Mesenchymal stem cell (in vitro differentiated cells and primary cell): ENCODE data around the gene GAS7.

Source experiments
- DNase-seq: peaks from one replicate; pipeline ENCODE4 v3.0.0-alpha.2; 2013
- H2AFZ ChIP-seq: one replicate; pipeline ENCODE4 v1.6.1; 2013; ENCODE audit warnings: low read depth, mild to moderate bottlenecking, control low read depth, inconsistent platforms, low read length, moderate library complexity
- H2AK5ac ChIP-seq: 2 replicates; pipeline ENCODE4 v1.6.1; 2013; ENCODE audit warnings: low read length, moderate library complexity, mild to moderate bottlenecking, inconsistent platforms; ENCODE audit not compliant: severe bottlenecking
- H2BK120ac ChIP-seq: one replicate; pipeline ENCODE4 v1.6.1; 2013; ENCODE audit warnings: low read depth, mild to moderate bottlenecking, inconsistent platforms, low read length, moderate library complexity
- H2BK12ac ChIP-seq, 2 experiments: one replicate each; pipeline ENCODE4 v1.6.1; 2013; ENCODE audit warnings: inconsistent platforms in 2 of 2, low read length in 2 of 2, mild to moderate bottlenecking in 2 of 2, moderate library complexity in 2 of 2, control low read depth in 1 of 2
- H2BK15ac ChIP-seq: one replicate; pipeline ENCODE4 v1.6.1; 2013; ENCODE audit warnings: mild to moderate bottlenecking, low read depth, inconsistent platforms; ENCODE audit not compliant: poor library complexity, severe bottlenecking
- H2BK5ac ChIP-seq: 2 replicates; pipeline ENCODE4 v1.6.1; 2013; ENCODE audit warnings: low read depth, mild to moderate bottlenecking, low read length, control low read depth, inconsistent platforms; ENCODE audit not compliant: poor library complexity, severe bottlenecking
- H3K14ac ChIP-seq, 2 experiments: one replicate each; pipeline ENCODE4 v1.6.1; 2013; ENCODE audit warnings: inconsistent platforms in 2 of 2, low read length in 2 of 2, control low read depth in 1 of 2, mild to moderate bottlenecking in 1 of 2, moderate library complexity in 1 of 2
- H3K18ac ChIP-seq, 2 experiments: one replicate each; pipeline ENCODE4 v1.6.1; 2013; ENCODE audit warnings: inconsistent platforms in 2 of 2, low read length in 2 of 2, control low read depth in 1 of 2, low read depth in 1 of 2, mild to moderate bottlenecking in 1 of 2
- H3K23ac ChIP-seq, 2 experiments: one replicate each; pipeline ENCODE4 v1.6.1; 2013; ENCODE audit warnings: inconsistent platforms in 2 of 2, low read length in 2 of 2, mild to moderate bottlenecking in 2 of 2, moderate library complexity in 2 of 2, control low read depth in 1 of 2
- H3K27ac ChIP-seq: 2 replicates; pipeline ENCODE4 v1.5.1; 2013; ENCODE audit warnings: mild to moderate bottlenecking, moderate library complexity, low read length, control low read depth, inconsistent platforms; ENCODE audit not compliant: poor library complexity, severe bottlenecking
- H3K27me3 ChIP-seq, 2 experiments: 2 replicates each; pipeline versions ENCODE4 v1.6.1 to v1.7.0; 2013; ENCODE audit warnings: low read length in 2 of 2, mild to moderate bottlenecking in 2 of 2, moderate library complexity in 2 of 2, control low read depth in 1 of 2, inconsistent platforms in 1 of 2; ENCODE audit not compliant: control insufficient read depth in 1 of 2, insufficient read depth in 1 of 2
- H3K36me3 ChIP-seq, 2 experiments: 2 replicates each; pipeline versions ENCODE4 v1.6.1 to v1.7.0; 2013; ENCODE audit warnings: low read length in 2 of 2, control low read depth in 1 of 2, inconsistent platforms in 1 of 2, low read depth in 1 of 2, mild to moderate bottlenecking in 1 of 2; ENCODE audit not compliant: insufficient read depth in 2 of 2, control insufficient read depth in 1 of 2
- H3K4ac ChIP-seq, 2 experiments: one replicate each; pipeline ENCODE4 v1.6.1; 2013; ENCODE audit warnings: inconsistent platforms in 2 of 2, low read length in 2 of 2, mild to moderate bottlenecking in 2 of 2, moderate library complexity in 2 of 2, control low read depth in 1 of 2, low read depth in 1 of 2
- H3K4me1 ChIP-seq: 2 replicates; pipeline ENCODE4 v1.6.1; 2013; ENCODE audit warnings: low read depth, low read length, control low read depth; ENCODE audit not compliant: control insufficient read depth, insufficient read depth
- H3K4me2 ChIP-seq: 2 replicates; pipeline ENCODE4 v1.6.1; 2013; ENCODE audit warnings: low read length, mild to moderate bottlenecking, inconsistent platforms; ENCODE audit not compliant: poor library complexity, severe bottlenecking
- H3K4me3 ChIP-seq, 2 experiments: 2 replicates each; pipeline versions ENCODE4 v1.5.1 to v1.7.0; 2013; ENCODE audit warnings: low read length in 2 of 2, mild to moderate bottlenecking in 2 of 2, control low read depth in 1 of 2, low read depth in 1 of 2; ENCODE audit not compliant: insufficient read depth in 1 of 2
- H3K79me1 ChIP-seq: replicated peaks from 2 replicates; pipeline ENCODE4 v1.6.1; 2013; ENCODE audit warnings: mild to moderate bottlenecking, control low read depth, low read length, inconsistent platforms; ENCODE audit not compliant: poor library complexity, severe bottlenecking
- H3K9ac ChIP-seq: 2 replicates; pipeline ENCODE4 v1.7.0; 2013; ENCODE audit warnings: mild to moderate bottlenecking, low read length, moderate library complexity
- H3K9me3 ChIP-seq: 2 replicates; pipeline ENCODE4 v1.7.0; 2013; ENCODE audit warnings: mild to moderate bottlenecking, low read length; ENCODE audit not compliant: control insufficient read depth
- H4K8ac ChIP-seq: one replicate; pipeline ENCODE4 v1.6.1; 2013; ENCODE audit warnings: inconsistent platforms, mild to moderate bottlenecking, low read length, moderate library complexity
- H4K91ac ChIP-seq: one replicate; pipeline ENCODE4 v1.6.1; 2013; ENCODE audit warnings: mild to moderate bottlenecking, low read length, inconsistent platforms
- whole genome bisulfite sequencing: methylation state at CpG from one replicate; pipeline ENCODE4 v1.1.7; 2013; ENCODE audit warnings: mixed read lengths; 5-methylcytosine and 5-hydroxymethylcytosine counted together

The GAS7 gene

GRCh38 chr17:10032118-10032852 is 166.1 kb downstream of the GAS7 start:
- no peak overlapping the region for H4K8ac ChIP-seq
- H3K18ac ChIP-seq: no peak overlapping the region
- H3K9me3 ChIP-seq: no peaks in the 10 kb centered on the region
- 53% methylated on average over 6 of the region's 6 CpGs for WGBS
- H2BK120ac ChIP-seq: no peak overlapping the region
- peaks cover 6% of the 10 kb centered on the region for H3K79me1 ChIP-seq
- no peak overlapping the region for H4K91ac ChIP-seq
- peaks cover 0 to 22% of the 10 kb centered on the region in 2 experiments for H3K36me3 ChIP-seq
- no peak overlapping the region for H2AK5ac ChIP-seq
- no peaks in the 10 kb centered on the region for H3K27me3 ChIP-seq
- no peak overlapping the region for H2BK5ac ChIP-seq
- no peak overlapping the region for H2AFZ ChIP-seq
- H3K9ac ChIP-seq: peak overlapping the region; percentile 49
- no peak overlapping the region for H3K23ac ChIP-seq
- peaks cover 19% of the 10 kb centered on the region for H3K4me1 ChIP-seq
- no peak overlapping the region for H3K4ac ChIP-seq
- no peak overlapping the region for H3K4me2 ChIP-seq
- H2BK15ac ChIP-seq: no peak overlapping the region
- H3K27ac ChIP-seq: peak overlapping the region; percentile 11
- peak overlapping the region in 1 of 2 experiments; percentile 64 for H3K4me3 ChIP-seq
- DNase-seq: no peak
- no peak overlapping the region for H2BK12ac ChIP-seq
- no peak overlapping the region for H3K14ac ChIP-seq

GRCh38 chr17:10031606-10032005 is 166.8 kb downstream of the GAS7 start:
- H3K4ac ChIP-seq: no peak overlapping the region
- H3K18ac ChIP-seq: no peak overlapping the region
- WGBS: 97% methylated on average over 11 of the region's 11 CpGs

GRCh38 chr17:10031127-10031526 is 167.3 kb downstream of the GAS7 start:
- 70% methylated on average over 3 of the region's 3 CpGs for WGBS

More at GRCh38 chr17:10031606-10032005, 166.8 kb downstream of the GAS7 start:
- Histone ChIP-seq H3K4me2 (no peak overlapping the region), H3K79me1 (peaks cover 6% of the 10 kb centered on the region), H3K9ac (no peak overlapping the region), H3K14ac (no peak overlapping the region), H4K8ac (no peak overlapping the region), H2BK5ac (no peak overlapping the region), H3K4me1 (peaks cover 17% of the 10 kb centered on the region), H2AK5ac (peak overlapping the region; percentile 70), H3K27me3 (no peaks in the 10 kb centered on the region), H2BK12ac (no peak overlapping the region), H3K4me3 (no peak overlapping the region), H3K27ac (peak overlapping the region; percentile 10), H2BK15ac (no peak overlapping the region), H3K36me3 (peaks cover 0 to 24% of the 10 kb centered on the region in 2 experiments), H3K23ac (no peak overlapping the region), H2AFZ (no peak overlapping the region), H3K9me3 (no peaks in the 10 kb centered on the region), H2BK120ac (no peak overlapping the region), H4K91ac (no peak overlapping the region)
- DNase-seq: no peak

GRCh38 chr17:10029129-10029528 is 169.3 kb downstream of the GAS7 start:
- Histone ChIP-seq H3K4me1 (peaks cover 22% of the 10 kb centered on the region), H2BK15ac (no peak overlapping the region), H3K23ac (no peak overlapping the region), H3K27ac (no peak overlapping the region), H3K14ac (no peak overlapping the region), H3K36me3 (peaks cover 0 to 27% of the 10 kb centered on the region in 2 experiments), H3K27me3 (no peaks in the 10 kb centered on the region), H2BK5ac (no peak overlapping the region), H4K91ac (no peak overlapping the region), H3K4me2 (no peak overlapping the region), H3K4me3 (no peak overlapping the region), H2BK120ac (no peak overlapping the region), H3K18ac (no peak overlapping the region), H3K4ac (no peak overlapping the region), H3K9me3 (no peaks in the 10 kb centered on the region), H2AK5ac (no peak overlapping the region), H3K79me1 (peaks cover 12% of the 10 kb centered on the region), H2AFZ (no peak overlapping the region), H2BK12ac (no peak overlapping the region), H4K8ac (no peak overlapping the region), H3K9ac (no peak overlapping the region)
- WGBS: 88% methylated on average over 5 of the region's 7 CpGs
- DNase-seq: no peak

More at GRCh38 chr17:10031127-10031526, 167.3 kb downstream of the GAS7 start:
- Histone ChIP-seq H2BK12ac (no peak overlapping the region), H3K18ac (no peak overlapping the region), H2AFZ (no peak overlapping the region), H4K8ac (no peak overlapping the region), H3K4me2 (no peak overlapping the region), H3K23ac (no peak overlapping the region), H3K9me3 (no peaks in the 10 kb centered on the region), H3K79me1 (peaks cover 10% of the 10 kb centered on the region), H2BK120ac (no peak overlapping the region), H3K4ac (no peak overlapping the region), H3K4me3 (no peak overlapping the region), H3K14ac (no peak overlapping the region), H2AK5ac (peak overlapping the region; percentile 70), H3K36me3 (peaks cover 0 to 24% of the 10 kb centered on the region in 2 experiments), H3K27me3 (no peaks in the 10 kb centered on the region), H2BK15ac (no peak overlapping the region), H2BK5ac (no peak overlapping the region), H4K91ac (peak overlapping the region; percentile 18), H3K9ac (no peak overlapping the region), H3K4me1 (peaks cover 22% of the 10 kb centered on the region), H3K27ac (no peak overlapping the region)
- DNase-seq: no peak
